HG03378 (cell line): ENCODE results near the gene SYNC.
"Not testable (repeated sequence)": the region's sequence is repeated elsewhere in the genome, so short reads cannot be mapped to it uniquely, and the experiment has no call there.

Experiments
- ATAC-seq: cut with Tn5 transposase; IDR thresholded peaks from one replicate; pipeline ENCODE4 v1.9.1; 2021; ENCODE audit warnings: mild to moderate bottlenecking, moderate library complexity; ENCODE audit not compliant: unreplicated experiment

SYNC gene

DNA sequence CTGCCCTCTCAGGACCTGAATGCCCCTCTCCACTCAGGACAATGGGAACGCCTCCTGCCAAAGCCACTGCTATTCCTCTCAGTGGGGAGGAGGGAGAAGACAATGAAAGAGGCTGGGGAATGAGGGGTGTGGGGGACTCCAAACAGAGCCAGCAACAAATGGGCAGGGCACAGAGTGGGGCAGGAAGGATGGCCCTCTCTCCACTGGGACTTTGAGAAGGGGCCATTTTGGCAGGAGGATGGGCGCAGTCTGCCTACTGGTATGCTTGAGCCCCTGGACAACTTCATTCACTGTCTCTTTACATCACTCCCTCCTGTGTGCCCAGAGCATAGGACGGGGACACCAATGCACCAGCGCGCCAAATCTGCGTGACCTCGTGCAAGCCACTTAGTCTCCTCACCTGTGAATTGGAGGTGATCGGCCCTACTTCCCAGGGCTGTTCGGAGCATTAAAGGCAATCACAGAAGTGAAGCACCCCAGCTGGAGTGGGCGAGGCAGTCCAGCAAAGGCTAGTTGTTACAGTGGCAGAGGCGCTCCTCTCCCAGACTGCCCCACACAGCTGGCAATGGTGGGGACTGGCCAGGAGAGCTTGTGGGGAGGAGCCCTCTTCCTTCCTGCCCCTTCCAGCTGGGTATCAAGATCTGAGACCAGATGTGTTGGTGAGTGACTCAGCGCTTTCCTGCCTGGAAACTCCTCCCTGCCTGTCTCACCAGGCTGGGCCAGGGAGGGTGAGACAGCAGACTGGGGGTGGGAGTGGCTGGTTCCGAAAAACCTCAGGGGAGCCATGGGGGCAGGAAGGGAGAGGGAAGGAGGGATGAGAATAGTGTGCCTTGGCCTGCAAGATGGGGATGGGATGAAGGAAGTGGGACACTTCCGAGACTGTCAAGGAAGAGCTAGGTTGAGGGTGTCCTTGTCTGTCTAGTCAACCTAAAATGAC is 22.4 kb upstream of the SYNC start:
- ATAC-seq: no peak

DNA sequence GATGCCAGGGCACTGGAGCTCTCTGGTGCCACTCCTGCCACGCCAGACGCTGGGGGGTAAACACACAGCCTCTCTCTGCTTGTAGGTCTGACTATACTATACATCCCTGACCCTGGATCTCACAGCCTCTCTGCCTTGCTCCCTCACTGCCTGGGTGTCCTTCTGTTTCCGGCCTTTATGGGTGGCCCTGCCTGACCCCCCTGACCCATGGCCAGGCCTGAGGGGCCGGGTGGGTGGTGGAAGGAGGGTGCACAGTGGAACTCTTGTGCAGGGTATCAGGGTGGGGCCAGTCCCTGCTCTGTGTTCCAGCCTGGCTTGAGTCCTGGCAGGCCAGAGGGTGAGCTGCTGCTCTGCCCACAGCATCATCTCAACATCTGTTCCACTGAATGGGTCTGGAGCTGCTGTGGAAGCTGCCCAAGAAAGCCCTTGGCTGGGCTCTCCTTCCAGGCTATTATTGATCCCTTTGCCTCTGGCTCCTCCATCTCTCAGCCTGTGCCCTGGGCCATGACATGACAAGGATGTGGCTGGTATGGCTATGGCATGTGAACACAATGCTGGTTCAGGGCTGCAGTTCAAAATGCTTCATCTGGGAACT is 17.2 kb upstream of the SYNC start:
- ATAC-seq: no peak

DNA sequence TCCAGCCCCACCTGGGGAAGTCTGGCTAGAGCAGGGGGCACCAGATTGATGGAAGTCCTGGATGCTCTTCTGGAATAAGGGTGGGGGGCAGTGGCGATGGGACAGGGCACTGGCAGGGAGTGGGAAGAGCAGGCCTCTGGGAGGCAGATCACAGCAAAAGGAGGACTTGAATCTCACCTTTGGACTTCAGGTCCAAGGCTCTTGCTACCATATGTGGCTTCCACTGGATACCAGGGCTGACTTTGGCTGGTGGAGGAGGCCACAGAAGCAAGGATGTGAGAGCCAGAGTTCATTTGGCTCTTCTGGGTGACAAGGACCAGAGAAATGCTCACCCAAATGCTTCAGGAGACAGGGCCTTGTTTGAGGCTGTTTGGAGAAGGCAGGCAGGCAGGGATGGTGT is 16.0 kb upstream of the SYNC start:
- ATAC-seq: no peak

DNA sequence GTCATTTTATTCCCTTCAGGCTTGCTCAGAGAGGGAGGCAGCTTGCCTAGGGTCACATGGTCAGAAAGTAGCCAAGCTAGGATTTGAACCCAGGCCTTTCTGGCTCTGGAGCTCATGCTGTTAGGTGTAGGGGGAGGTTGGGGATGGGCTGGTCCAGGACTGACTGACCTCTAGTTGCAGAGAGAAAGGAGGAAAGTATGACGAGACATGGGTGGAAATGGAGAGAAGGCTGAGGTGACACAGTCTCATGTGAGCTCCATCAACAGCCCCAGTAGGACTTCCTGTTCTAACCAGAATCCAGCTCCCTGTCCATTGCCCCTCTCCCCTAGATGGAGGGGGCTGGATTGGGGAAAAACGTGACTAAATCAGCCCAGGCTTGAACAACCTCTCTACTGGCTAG is 15.5 kb upstream of the SYNC start:
- ATAC-seq: no peak

DNA sequence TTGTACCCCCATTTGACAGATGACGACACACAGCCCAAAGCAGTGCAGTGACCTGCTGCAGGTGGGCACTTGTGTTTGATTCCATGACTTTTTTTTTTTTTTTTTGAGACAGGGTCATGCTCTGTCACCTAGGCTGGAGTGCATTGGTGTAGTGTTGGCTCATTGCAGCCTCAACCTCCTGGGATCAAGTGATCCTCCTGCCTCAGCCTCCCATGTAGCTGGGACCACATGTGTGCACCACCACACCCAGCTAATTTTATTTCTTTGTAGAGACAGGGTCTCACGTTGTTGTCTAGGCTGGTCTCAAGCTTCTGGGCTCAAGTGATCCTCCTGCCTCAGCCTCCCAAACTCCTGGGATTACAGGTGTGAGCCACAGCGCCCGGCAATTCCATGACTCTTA is 14.9 kb upstream of the SYNC start:
- ATAC-seq: no peak

DNA sequence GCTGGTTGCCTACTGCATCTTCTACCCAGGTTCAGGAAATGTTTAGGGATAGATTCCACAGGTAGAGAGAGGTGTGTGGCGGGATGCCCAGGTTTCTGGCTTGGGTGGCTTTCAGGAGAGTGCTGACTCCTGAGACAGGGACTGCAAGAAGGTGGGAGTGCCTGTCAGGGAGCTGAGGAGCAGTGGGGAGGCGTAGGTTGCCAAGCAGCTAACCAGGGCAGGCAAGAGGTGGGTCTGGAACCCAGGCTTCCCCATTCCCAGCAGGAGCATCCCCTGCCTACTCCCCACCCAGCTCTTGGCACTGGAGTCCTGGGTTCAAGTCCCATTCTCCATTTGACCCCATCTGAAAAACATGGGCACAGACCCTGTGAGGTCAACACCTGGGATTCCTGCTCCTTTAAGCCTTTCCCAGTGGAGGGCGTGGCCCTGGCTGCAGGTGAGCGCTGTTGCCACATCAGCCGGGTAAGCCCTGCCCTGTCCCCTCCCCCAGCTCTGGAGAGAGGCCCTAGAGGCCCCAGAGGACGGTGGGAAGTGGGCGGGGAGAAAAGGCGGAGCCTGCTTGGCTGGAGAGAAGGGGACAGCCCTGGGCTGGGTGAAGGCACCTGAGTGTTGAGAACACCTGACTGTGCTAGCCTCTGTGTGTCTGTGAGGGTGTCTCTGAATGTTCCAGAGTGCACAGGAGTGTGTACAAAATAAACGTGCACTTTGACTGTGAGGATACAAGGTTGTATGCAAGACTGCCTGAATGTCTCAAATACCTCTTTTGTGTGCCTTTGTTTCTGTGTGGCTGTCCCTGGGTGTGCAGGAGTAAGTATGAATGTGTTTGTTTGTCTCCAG is 14.0 kb upstream of the SYNC start:
- no peak for ATAC-seq

DNA sequence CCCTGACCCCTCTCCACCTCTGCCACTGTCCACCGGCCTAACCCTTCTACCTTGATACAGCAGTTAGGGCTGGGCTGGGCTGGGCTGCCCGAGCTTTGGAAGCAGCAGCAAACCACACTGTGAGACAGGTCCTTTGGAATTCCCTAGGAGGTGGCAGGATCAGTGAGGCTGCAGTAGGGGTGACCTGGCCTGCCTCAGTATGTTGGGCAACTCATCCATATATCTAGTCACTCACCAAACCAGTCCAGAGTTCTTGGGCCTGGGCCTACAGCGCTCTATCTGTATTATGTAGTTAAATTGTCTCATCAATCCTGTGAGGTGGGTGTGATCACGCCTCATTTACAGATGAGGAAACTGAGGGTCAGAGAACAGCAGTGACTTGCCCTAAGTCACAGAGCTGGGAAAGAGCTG is 13.3 kb upstream of the SYNC start:
- ATAC-seq: no peak

DNA sequence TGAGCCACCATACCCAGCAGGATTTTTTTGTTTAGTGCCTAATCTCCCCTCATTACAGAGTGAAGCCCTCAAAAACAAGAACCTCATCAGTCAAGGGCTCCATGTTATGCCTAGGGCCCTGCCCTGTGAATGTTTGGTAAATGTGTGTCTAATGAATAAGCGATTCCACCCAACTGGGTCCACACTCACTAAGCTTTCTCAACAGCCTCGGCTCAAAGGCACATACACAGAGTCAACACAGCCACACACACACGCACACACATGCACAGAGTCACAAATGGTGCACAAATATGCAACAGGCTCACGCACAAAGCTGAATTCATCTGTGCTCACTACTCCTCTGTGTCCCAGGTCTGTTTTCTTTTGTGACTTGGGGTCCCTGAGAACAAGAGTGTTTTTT is 11.7 kb upstream of the SYNC start:
- ATAC-seq: no peak

DNA sequence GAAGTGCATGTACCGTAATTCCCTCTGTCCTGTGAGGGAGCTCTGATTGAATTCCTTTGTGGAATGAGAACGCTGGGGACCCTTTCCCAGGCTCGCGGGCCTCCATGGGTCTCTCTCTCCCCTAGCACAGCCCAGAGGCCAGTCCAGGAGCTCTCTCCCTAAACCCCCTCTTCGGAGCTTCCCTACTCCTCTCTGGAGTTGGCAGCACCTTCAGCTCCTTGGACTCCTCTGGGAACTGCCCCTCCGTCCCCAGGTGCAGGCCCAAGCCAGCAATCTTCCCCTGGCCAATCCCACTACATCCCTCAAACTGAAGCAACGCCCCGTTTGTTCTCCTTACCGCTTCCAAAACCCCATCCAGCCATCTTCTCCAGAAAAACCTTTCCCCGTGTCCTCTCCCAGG is 10.5 kb upstream of the SYNC start:
- ATAC-seq: no peak

DNA sequence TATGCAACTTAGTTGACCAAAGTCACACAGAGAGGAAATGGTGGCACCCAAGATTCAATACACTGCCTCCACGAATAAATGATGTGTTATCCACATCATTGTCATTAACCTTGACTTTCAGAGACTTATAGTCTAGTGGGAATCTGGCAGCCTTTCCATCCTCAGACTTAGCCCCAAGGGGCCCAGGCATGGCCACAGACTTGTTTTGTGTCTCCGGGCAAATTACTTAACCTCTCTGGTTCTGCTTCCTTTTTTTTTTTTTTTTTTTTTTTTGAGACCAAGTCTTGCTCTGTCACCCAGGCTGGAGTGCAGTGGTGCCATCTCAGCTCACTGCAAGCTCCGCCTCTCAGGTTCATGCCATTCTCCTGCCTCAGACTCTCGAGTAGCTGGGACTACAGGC is 8.7 kb upstream of the SYNC start:
- not testable (repeated sequence) for ATAC-seq

DNA sequence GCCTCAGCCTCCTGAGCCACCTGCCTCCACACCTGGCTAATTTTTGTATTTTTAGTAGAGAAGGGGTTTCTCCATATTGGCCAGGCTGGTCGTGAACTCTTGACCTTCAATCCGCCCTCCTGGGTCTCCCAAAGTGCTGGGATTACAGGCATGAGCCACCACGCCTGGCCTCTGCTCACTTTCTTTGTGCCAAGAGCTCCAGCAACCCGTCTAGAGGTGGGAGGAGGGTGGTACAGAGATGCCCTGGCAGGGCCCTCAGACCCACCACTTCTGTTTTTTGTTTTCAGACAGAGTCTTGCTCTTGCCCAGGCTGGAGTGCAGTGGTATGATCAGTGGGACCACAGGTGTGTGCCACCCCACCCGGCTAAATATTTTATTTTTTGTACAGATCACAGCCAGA is 6.9 kb upstream of the SYNC start:
- ATAC-seq: no peak

DNA sequence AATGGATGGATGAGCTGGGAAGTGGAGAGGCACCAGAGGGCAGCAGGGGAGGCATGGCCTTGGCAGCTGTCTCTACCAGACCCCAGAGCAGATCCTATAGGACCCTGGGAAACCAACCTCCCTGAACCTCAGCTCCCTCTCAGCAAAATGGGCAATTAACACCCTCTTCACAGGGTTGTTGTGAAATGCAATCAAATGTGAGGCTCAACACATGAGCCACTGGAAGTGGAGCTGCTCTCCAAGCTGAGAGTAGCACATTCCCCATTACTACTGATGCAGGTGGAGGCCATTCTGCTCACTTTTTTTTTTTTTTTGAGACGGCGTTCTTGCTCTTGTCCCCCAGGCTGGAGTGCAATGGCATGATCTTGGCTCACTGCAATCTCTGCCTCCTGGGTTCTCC is 6.5 kb upstream of the SYNC start:
- no peak for ATAC-seq

DNA sequence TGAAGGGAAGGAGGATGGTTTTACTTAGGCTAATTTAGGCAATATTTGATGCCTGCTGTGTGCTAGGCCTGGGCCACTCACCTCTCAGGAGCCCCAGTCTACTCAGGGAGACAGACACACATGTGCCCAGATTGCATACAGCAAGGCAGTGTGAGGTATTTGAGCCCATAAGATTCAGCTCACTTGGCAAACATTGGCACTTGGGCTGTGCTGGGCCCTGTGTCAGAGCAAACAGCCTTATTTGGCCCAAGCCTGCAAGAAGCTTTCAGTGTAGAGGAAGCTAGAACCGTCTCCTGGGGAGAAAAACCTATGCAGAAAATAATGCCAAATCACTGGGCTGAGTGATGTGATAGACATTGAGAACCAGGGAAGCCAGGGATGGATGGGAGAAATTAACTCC is 3.9 kb upstream of the SYNC start:
- no peak for ATAC-seq

DNA sequence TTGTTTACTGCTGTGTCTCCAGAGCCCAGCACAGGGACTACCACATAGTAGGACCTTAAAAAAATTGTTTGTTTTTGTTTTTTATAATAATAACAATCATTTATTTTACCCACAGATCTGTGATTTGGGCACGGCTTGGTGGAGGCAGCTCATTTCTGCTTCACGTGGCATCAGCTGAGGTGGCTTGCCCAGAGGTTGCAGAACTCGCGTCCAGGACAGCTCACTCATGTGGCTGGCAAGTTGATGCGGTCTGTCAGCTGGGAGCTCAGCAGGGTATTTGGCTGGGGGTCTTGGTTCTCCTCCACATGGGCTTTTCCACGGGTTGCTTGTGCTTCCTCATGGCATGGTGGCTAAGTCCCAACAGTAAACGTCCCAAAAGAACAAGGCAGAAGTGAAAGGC is 2.9 kb upstream of the SYNC start:
- no peak for ATAC-seq

DNA sequence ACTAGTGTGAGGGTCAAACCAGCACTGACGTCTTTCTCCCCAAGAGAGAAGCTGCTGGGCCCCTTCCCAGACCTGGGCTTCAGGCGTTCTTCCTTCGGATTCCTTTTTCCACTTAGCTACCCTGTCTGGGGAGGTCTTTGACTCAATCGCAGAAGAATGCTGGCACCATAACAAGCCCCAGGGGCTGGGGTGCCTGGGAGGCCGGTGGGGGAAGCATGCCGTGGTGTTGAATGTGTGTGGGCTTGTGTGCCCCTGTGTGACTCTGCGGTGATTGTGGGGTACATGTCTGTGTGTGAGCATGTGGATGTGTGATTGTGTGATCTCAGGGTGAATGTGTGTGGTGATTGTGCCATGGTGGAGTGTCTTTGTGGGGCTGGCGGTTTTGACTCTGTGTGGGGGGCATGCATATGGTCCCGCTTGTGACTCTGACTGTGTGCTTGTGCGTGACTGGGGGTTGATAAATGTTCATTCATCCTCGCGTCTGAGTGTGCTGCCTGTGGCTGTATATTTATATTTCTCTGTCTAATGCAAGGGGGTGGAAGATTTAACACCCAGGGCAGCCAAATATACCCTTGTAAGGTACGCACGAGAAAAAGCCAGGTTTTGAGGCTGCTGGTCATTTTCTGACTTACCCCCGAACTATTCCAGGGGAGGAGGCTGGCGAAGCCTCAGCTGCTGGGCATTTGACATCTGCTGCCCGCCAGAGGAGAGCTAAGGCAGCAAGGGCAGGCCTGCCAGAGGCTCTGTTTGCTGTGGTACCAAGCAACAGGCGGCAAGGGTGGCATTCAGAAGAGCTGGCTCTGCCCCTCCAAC is 1.1 kb upstream of the SYNC start:
- ATAC-seq: no peak

DNA sequence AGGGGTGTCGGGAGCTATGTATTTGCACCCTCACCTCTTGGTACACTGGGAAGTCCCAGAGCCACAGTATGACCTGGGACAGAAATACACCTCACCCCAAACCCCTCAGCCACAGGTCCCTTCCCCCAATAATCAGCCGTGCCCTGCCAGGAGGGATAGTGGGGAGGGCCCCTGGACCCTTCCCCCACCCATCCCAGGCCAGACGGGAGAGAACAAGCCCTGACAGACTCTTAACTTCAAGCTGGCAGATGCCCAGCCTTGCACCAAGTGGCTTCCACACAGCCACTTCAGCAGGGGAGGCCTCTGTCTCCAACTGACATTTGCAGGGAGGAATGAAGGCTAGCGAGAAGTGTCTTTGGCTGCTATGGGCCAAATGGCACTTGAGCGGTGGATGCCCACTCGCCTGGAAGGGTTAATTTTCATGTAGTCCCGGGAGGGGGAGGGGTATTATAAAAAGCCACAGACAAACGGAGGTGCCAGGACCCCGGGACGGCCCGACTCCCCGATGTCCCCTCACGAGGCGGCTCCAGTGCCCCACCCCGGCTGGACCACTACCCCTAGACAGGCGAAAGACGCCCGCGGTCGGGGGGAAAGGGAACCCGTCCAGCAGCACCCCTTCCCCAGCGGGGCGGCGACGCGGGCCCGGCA is 495 bp downstream of the SYNC start:
- no peak for ATAC-seq

DNA sequence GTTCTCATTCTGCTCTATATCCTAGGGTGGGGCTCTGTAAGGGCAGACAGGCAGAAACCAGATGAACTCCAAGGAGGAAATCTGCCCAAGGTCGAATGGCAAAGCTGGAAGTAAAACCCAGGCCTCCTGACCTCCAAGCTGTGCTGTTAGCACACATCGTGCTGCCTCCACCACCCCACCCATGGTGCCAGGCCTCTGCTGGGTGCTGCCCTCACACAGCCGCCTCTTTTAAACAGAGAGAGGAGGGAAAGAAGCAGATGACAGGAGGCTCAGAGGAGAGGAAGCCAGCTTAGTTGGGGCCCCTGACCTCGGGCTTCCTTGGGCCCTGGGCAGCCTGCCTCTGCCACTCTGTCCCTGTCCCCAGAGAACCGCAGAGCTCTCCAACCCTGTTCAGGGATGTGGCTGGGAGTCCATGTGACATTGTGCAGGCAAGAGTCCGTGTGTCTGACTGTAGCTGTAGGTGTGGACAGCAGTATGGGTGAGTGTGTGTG is 1.1 kb downstream of the SYNC start:
- no peak for ATAC-seq

DNA sequence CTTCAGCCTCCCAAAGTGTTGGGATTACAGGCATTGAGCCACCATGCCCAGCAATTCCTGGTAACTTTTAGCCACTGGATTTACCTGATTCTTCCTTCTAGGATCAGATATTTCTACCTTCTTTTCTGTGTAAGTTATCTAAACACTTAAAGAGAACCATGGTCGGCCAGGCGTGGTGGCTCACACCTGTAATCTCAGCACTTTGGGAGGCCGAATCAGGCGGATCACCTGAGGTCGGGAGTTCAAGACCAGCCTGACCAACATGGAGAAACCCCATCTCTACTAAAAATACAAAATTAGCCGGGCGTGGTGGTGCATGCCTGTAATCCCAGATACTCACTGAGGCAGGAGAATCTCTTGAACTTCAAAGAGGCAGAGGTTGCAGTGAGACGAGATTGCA is 5.6 kb downstream of the SYNC start:
- not testable (repeated sequence) for ATAC-seq

DNA sequence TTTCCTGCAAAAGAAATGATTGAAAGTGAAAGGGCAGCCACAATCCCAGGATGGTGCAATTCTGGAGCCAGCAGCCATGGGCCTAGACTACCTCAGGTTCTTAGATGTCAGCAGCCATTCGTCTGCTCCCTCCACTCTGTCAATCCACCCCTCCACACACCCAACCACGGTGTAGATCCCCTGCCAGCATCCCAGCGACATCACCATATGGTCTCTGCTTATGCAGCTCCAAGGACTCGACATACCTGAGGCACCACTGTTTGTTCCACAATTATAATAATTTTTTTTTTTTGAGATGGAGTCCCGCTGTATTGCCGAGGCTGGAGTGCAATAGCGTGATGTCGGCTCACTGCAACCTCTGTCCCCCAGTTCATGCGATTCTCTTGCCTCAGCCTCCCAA is 6.5 kb downstream of the SYNC start:
- no peak for ATAC-seq
